Progenitor cell of endocrine pancreas (in vitro differentiated cells): Measurements from ENCODE around the gene PPP2R3B. TPM values are rescaled to one million over a fixed set of nuclear protein-coding genes. Genes with fewer than 3 reads are reported as not detected.

Experiments
- DNase-seq: peaks from one replicate; pipeline ENCODE4 v3.0.0; 2021; ENCODE audit warnings: low spot score; ENCODE audit not compliant: unreplicated experiment
- H3K27ac Mint-ChIP-seq: 2 replicates; pipeline ENCODE4 v1.8.0; 2021; ENCODE audit warnings: mild to moderate bottlenecking, moderate library complexity, mixed read lengths
- H3K27me3 Mint-ChIP-seq: 2 replicates; pipeline ENCODE4 v1.8.0; 2021; ENCODE audit warnings: mixed read lengths
- H3K36me3 Mint-ChIP-seq: 2 replicates; pipeline ENCODE4 v1.8.0; 2022; ENCODE audit warnings: mixed read lengths; ENCODE audit not compliant: insufficient read depth
- H3K4me1 Mint-ChIP-seq: 2 replicates; pipeline ENCODE4 v1.8.0; 2021; ENCODE audit warnings: low read depth, mixed read lengths
- H3K4me3 Mint-ChIP-seq: 2 replicates; pipeline ENCODE4 v1.8.0; 2021; ENCODE audit warnings: low read depth, mild to moderate bottlenecking, moderate library complexity, mixed read lengths
- H3K9me3 Mint-ChIP-seq: 2 replicates; pipeline ENCODE4 v1.8.0; 2021; ENCODE audit warnings: low read depth, mixed read lengths
- total RNA-seq: library from RNA; stranded (reverse); gene quantifications from 2 replicates; pipeline ENCODE4 v1.2.1, GENCODE V29; 2021
- TF ChIP-seq, protein P1 (sequence below): fragments of 200-600 bp; sonication (generic); IDR thresholded peaks from one replicate; pipeline ENCODE4 v1.5.0; 2021; ENCODE audit warnings: antibody characterized with exemption, mild to moderate bottlenecking; ENCODE audit not compliant: unreplicated experiment

Gene PPP2R3B
- total RNA-seq, 1 donor from 2014 or later = 72.6 TPM

DNA sequence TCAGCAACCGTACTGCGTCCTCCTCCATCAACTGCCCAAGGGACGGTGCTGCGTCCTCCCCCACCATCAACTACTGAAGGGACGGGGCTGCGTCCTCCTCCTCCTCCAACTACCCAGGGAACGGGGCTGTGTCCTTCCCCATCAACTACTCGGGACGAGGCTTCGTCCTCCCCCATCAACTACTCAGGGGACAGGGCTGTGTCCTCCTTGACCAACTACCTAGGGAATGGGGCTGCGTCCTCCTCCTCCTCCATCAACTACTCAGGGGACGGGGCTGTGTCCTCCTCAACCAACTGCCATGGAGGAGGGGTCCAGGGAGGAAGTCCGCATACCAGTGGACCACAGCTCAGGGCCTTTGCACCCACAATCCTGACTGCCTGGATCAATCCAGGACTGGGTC is 24.4 kb downstream of the PPP2R3B start:
- H3K27me3 Mint-ChIP-seq = no peaks in the 10 kb centered on the region
- no peak overlapping the region for H3K27ac Mint-ChIP-seq
- H3K9me3 Mint-ChIP-seq = peaks cover 15% of the 10 kb centered on the region
- H3K4me3 Mint-ChIP-seq = no peak overlapping the region
- DNase-seq = no peak
- H3K36me3 Mint-ChIP-seq = peaks cover 46% of the 10 kb centered on the region
- peaks cover 1% of the 10 kb centered on the region for H3K4me1 Mint-ChIP-seq
- TF ChIP-seq, protein P1, sequence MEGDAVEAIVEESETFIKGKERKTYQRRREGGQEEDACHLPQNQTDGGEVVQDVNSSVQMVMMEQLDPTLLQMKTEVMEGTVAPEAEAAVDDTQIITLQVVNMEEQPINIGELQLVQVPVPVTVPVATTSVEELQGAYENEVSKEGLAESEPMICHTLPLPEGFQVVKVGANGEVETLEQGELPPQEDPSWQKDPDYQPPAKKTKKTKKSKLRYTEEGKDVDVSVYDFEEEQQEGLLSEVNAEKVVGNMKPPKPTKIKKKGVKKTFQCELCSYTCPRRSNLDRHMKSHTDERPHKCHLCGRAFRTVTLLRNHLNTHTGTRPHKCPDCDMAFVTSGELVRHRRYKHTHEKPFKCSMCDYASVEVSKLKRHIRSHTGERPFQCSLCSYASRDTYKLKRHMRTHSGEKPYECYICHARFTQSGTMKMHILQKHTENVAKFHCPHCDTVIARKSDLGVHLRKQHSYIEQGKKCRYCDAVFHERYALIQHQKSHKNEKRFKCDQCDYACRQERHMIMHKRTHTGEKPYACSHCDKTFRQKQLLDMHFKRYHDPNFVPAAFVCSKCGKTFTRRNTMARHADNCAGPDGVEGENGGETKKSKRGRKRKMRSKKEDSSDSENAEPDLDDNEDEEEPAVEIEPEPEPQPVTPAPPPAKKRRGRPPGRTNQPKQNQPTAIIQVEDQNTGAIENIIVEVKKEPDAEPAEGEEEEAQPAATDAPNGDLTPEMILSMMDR = no peak

DNA sequence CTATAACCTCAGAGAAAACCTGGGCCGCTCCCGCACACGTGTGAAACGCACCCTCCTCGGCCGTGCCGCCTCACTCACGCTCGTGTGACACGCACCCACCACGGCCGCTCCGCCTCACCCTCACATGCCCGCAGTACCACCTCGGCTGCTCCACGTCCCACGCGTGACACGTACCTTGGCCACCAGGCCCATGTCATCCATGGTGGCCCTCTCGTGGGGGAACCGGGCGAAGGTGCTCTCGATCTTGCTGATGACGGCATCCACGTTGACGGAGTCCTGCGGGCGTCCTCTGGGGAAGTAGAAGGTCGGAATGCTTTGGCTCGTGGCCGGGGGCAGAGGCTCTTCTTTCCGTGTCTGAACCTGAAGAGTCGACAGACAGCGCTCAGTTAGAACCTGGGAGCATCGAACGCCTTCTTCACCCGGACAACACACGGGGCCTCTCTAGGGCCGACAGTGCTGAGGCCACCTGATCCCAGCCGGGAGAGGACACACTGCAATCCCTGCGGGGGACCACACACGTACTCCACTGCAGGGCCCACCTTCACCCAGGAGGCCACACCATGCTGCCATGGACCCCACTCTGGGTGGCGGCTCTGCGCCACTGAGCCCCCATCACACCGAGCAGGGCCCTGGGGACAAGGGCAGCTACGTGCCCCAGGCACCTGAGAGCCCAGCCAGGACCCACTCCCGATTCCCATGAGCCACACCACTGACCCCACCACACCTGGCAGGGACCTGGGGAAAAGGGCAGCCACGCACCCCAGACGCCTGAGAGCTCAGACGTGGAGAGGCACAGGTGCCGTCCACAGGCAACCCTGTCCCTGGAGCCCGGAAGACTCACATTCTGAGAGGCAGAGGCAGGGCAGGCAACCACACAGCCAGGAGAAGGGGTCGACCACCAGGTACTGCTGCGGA is 25.2 kb downstream of the PPP2R3B start:
- TF ChIP-seq, protein P1 = no peak
- no peak for DNase-seq
- Mint-ChIP-seq H3K27ac (peak overlapping the region; percentile 77), H3K9me3 (peaks cover 15% of the 10 kb centered on the region), H3K27me3 (no peaks in the 10 kb centered on the region), H3K4me3 (no peak overlapping the region), H3K4me1 (no peaks in the 10 kb centered on the region), H3K36me3 (peaks cover 50% of the 10 kb centered on the region)

DNA sequence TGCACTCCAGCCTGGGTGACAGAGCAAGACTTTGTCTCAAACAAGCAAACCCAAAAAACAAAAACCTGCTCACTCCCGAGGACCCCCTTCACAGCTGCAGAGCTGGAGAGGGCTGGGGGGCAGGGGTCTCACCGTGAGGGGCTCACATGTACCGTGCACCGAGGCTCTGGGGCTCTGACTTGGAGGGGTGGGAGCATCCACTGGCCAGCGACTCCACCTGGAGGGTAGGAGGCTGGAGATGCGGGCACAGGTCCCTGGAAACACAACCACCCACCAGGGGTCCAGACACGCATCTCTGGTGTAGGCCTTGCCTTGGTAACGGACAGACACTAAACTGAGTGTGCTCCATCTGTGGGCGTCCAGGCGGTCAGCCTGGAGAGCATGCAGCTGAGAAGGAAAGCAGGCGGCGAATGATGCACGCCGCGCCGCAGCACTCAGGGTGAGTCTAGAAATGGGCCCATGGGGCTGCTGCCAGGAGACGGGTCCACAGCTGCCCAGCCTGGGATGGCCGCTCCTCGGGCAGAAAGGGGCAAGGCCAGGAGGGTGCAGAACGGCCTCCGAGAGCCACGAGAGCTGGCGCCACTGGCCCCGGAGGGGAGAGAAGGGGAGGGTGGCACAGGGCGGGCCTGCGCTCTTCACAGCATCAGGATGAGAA is 26.1 kb downstream of the PPP2R3B start:
- Mint-ChIP-seq H3K4me1 (no peaks in the 10 kb centered on the region), H3K36me3 (peaks cover 55% of the 10 kb centered on the region), H3K27ac (no peak overlapping the region), H3K9me3 (peaks cover 15% of the 10 kb centered on the region), H3K4me3 (no peak overlapping the region), H3K27me3 (no peaks in the 10 kb centered on the region)
- no peak for DNase-seq
- TF ChIP-seq, protein P1 = no peak

DNA sequence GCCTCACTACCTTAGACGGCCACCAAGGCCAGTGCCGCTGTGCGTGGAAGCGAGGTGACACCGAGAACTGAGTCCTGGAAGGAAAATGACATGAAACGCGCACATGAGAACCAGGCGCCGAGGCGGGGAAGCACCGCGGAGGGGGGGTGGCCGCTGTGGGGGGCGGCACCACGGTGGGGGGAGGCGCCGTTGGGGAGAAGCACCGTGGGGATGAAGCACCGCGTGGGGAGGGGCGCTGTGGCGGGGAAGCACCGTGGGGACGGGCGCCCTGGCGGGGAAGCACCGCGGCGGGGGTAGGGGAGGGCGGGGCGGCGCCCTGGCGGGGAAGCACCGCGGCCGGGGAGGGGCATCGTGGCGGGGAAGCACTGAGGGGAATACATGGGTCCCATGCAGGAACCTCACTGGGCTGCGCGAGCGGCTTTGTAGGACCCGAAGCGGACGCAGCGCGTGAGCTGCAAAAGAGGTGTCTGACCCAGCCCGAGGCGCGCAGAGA is 28.0 kb downstream of the PPP2R3B start:
- Mint-ChIP-seq H3K27ac (no peak overlapping the region), H3K4me1 (no peaks in the 10 kb centered on the region), H3K9me3 (peaks cover 15% of the 10 kb centered on the region), H3K36me3 (peaks cover 58% of the 10 kb centered on the region), H3K4me3 (no peak overlapping the region), H3K27me3 (no peaks in the 10 kb centered on the region)
- DNase-seq = no peak
- TF ChIP-seq, protein P1 = no peak

DNA sequence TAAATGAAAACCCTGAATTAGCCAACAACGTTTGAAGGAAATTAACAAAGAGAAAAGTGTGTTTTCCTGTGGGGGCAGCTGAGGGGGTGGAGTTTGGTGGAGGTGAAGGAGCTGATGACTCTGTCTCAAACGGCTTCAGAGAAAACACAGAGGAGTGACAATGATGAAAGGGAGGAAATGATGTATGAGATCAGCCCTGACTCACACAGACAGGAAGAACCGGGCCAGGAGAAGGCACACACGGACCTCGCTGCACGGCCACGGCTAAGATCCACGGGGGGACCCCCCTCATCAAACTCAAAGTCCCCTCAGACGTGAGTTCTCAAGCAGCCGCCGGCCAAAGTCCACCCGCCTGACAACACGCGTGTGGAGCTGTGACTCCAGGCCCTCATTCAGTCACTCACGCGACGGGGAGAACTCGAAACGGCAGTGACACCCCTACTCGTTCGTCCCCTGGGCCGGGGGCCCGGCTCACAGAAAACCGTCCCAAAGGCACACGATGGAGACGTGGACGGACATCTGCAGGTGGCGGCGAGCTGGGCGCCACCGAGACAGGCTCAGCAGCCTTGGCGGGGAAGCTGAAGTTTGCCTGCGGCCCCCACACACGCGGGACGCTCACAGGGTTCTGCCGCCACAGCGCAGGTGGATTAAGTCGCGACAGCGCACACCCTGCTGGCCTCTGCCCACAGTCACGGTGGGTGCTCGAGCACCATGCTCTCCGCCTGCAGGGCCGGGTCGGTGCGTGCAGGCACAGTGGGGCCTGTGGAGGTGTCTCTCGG is 28.8 kb downstream of the PPP2R3B start:
- no peak overlapping the region for H3K4me3 Mint-ChIP-seq
- H3K9me3 Mint-ChIP-seq = peaks cover 8% of the 10 kb centered on the region
- H3K27me3 Mint-ChIP-seq = no peaks in the 10 kb centered on the region
- no peaks in the 10 kb centered on the region for H3K4me1 Mint-ChIP-seq
- H3K36me3 Mint-ChIP-seq = peaks cover 52% of the 10 kb centered on the region
- DNase-seq = no peak
- TF ChIP-seq, protein P1 = no peak
- H3K27ac Mint-ChIP-seq = no peak overlapping the region
